HG03558 (cell line): ENCODE data around the gene IGFBP7.

Source experiments
- ATAC-seq: cut with Tn5 transposase; IDR thresholded peaks from one replicate; pipeline ENCODE4 v1.9.1; 2021; ENCODE audit warnings: moderate number of reproducible peaks; ENCODE audit not compliant: unreplicated experiment; ENCODE audit errors: extremely low read depth

Gene IGFBP7, protein sequence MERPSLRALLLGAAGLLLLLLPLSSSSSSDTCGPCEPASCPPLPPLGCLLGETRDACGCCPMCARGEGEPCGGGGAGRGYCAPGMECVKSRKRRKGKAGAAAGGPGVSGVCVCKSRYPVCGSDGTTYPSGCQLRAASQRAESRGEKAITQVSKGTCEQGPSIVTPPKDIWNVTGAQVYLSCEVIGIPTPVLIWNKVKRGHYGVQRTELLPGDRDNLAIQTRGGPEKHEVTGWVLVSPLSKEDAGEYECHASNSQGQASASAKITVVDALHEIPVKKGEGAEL

DNA sequence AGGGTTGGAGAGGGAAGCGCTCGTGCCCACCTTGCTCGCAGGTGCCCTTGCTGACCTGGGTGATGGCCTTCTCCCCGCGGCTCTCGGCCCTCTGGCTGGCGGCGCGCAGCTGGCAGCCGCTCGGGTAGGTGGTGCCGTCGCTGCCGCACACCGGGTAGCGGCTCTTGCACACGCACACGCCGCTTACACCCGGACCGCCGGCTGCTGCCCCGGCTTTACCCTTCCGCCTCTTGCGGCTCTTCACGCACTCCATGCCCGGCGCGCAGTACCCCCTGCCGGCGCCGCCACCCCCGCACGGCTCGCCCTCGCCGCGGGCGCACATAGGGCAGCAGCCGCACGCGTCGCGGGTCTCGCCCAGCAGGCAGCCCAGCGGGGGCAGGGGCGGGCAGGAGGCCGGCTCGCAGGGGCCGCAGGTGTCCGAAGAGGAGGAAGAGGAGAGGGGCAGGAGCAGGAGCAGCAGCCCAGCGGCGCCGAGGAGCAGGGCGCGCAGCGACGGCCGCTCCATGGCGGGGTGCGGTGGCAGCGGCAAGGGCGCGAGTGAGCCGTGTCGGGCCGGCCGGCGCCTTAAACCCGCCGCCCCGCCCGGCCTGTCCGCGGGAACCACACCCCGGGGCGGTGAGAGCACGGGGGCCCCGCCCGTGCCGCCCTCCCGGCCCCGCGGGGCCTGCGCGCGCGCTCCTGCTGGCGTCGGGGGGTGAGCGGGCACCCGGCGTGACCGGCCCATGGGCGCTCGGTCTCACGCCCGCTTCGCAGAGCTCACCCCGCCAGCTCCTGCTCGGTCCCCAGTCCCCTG, at the start of gene IGFBP7:
Gene IGFBP7 (minus strand): TSS at position 539 of the 793 bp plus-strand sequence. CDS start 34 bp downstream, at position 505.
- ATAC-seq, result no peak

DNA sequence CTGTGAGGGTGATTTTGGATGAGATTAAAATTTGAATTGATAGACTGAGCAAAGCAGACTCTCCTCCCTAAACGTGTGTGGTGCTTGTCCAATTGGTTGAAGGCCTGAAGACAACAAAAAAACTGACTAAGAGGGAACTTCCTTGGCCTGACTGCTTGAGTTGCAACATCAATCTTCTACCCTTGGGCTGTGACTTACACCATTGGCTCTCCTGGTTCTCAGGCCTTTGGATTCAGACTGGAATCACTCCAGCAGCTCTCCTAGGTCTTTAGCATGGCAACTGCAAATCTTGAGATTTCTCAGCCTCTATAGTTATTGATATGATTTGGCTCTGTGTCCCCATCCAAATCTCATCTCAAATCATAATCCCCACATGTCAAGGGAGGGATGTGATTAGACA, 49.7 kb upstream of the IGFBP7 start:
- ATAC-seq, result no peak

DNA sequence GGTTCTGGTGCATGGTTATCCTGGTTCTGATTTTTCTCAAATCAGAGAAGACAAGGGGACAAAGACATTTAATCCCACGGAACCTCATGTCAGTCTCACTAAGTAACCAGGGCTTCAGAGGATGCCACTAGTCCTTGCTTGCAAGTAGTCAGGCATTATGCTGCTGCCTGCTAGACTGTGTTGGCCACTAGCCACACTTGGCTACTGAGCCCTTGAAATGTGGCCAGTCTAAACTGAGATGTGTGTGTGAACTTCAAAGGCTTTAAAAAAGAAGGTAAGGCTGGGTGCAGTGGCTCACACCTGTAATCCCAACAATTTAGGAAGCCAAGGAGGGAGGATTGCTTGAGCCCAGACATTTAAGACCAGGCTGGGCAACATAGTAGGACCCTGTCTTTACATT, 48.6 kb upstream of the IGFBP7 start:
- no peak for ATAC-seq

DNA sequence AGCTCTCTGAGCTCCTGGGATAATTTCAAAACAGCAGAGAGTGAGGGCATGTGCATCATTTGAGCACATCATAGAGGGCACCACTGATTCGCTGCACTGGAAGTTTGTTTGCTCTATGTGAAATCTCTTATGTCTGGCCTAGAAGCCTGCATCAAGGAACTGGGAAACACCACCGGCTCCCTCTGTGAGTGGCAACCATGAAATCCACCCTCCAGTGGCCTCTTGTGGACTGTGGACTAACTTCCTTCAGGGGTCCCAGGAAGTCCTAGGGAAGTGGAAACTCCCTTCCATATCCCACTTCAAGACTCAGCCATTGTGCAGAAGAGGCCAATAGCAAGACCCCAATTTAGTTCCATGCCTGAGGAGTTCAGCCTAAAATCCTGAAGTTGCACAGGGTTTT, 48.0 kb upstream of the IGFBP7 start:
- ATAC-seq, result no peak

DNA sequence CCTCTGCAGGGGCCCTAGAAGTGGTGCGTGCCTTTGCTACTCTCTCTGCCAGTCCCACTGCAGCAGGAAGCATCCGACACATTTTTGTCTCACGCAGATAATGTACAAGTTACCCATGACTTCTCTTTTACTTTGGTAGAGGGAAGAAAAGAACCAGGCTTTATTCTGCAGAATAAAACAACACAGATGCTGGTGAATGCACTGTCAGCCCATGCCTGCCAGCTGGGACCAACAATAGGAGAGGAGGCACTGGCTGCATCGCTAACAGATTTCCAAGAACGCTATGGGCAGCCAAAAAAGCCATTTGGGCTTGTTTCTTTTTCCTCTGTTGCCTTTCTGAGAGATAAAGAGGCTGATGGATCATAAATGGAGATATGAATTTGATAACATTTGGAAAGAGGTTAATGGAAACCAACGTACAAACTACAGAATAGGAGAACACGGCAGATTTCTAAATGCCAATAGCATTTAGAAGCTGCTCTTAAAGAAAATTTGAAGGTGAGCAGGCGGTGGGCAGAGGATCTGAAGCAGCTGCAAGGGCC, 47.5 kb upstream of the IGFBP7 start:
- no peak for ATAC-seq

DNA sequence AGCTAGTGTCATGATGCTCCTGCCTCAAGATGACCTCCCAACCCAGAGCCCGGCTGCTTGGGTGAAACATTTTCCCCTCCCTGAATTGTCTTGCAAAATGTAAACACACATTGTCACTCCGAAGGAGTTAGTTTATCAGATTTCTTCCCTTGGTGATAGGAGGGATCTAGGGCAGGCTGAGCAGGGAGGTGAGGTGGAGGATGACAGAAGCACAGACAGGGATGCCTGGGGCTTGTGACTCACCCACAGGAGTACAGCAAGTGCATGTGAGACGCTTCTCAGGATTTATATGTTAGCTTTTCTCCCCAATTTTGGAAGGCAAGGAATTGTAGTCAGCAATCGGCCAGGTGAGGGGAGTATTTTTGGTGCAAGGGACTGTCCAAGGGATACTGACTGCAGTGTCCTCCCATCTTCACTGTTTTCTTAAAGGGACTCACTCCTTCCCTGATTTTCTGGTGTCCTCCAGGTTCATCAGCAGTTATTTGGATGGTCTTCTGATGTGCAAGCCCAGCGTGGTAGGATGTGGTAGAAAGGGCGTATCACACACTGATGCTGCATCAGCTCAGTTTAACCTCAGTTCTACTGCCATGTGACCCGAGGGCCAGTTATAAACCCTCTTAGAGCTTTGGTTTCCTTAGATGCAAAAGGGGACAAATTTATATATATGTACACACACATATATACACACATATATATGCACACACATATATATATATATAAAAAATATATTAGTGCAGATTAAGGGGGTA, 46.2 kb upstream of the IGFBP7 start:
- no peak for ATAC-seq

DNA sequence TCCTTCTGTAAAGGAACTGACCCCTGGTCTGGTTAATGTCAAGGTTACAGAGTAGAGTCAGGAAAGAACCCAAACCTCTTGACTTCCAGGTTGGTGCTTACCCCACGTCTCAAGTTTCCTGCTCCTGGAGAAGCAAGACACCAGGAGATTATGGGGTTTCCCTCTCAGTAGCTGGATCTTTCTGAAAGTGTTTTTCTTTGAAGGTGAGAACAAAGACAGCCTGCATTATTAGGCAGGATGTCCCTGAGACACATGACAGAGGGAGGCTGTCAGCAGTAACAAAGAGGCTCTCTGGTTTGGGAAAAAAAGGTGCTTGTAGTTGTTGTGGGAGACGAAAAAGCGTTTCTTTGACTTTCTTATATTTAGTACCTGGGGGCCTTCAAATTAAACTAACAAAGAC, 44.7 kb upstream of the IGFBP7 start:
- ATAC-seq, result no peak

DNA sequence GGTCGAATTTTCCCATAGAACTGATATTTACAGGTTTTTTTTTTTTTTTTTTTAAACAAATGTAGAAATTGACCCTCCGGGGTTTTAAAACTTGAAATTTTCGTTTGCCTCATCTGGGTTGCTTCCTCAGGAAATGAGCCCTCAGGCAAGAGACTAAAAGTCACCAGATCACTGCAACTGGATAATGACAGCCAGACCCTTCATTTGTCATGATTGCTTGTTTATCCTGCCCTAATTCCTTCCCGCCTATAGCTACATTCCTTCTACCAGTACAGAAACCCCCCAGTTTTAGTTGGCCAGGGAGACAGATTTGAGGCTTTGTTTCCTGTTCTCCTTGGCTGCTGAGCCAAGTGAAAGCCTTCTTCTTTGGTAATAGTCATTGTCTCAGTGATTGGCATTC, 44.0 kb upstream of the IGFBP7 start:
- no peak for ATAC-seq

DNA sequence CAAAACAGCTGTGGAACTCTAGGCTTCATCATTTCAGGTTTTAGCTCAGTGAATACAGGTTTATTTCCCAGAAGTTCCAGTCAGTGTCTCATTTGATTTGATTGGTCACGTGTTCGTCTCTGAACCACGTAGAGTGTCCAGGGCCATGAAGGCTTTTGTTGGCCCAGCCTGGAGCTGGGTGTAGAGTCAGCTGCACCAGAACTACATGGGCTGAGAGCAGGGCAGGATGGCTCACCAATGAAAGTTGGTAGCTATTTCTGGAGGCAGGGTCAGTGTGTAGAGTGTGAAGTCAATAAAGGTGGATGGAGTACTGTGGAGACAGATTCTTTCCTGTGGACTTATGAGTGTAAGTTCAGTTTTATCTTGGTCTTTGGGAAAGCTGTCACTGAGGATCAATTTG, 43.0 kb upstream of the IGFBP7 start:
- no peak for ATAC-seq

DNA sequence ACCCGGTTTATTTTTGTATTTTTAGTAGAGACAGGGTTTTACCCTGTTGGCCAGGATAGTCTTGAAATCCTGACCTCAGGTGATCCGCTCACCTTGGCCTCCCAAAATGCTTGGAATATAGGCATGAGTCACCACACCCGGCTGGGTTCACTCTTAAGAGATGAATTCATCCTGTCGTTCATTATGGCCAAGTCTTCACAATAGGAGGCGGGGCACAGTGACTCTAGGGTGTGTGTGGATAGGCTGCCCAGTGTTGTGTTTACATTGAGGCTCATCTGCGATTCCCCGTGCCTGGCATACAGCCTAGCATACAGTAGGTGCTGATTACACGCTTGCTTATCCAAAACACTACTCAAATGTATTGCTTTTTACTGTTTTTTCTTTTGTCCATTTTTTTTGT, 41.3 kb upstream of the IGFBP7 start:
- ATAC-seq, result no peak

DNA sequence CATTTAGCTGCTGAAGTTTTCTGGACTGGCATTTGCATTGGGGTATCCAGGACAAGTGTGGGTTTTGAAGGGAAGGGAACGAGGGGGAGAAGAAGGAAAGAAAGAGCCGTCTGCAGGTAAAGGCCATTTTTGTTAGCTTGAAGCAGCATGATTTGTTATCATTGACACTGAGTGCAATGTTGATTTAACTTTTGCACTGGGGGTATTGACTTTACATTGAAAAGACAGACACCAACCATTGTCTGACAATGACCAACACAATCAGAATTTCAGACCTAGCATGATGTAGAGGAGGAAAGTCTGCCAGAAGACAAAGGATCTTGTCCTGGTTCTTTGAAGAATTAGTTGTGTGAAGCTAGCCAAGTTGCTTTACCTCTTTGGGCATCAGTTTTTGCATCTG, 39.6 kb upstream of the IGFBP7 start:
- no peak for ATAC-seq

DNA sequence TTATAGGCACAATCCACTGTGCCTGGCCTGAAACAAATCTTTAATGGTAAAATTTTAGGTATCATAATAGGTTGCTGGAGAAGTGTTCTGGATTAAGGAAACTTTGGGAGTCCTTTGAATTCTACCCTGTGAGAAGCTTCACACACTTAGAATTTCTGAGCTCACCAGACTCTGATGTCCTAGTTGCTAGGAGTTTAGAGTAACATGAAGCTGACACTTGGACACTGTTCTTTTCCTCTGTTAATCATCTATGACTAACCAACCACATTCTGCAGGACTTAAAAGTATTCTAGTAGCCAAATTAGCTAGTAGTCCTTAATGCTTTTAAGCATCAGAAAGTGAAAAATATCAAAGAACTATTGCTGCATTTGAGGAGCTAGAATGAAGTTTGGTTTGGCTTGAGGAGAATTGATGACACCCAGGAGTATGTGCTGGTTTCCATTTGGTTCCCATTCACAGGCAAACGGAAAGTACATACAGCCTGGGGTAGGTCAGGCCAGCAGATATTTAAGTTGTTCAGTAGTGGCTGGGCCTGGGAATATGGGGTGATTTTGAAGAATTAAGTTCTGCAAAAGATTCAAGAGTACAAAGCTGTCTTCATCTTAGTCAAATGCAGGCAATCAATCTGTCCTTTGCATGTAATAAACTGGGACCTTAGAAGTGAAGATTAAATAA, 38.8 kb upstream of the IGFBP7 start:
- ATAC-seq, result no peak

DNA sequence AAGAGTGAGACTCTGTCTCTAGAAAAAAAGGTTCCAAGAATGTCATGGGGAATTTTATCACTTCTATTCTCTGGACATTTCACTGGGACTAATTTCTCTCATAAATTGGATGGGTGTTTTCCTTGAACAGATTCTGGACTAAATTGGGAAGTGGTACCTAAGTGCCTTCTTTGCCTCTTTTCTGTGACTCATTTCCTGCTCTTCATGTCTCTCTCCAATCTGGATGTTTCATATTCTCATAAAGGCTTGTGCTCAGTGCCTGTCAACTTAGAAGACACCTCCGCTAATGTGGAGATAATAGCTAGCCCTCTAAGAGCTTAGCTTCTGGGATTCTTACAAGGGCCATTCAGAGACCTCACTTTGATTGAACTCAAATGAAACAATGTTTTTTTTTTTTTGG, 38.0 kb upstream of the IGFBP7 start:
- no peak for ATAC-seq

DNA sequence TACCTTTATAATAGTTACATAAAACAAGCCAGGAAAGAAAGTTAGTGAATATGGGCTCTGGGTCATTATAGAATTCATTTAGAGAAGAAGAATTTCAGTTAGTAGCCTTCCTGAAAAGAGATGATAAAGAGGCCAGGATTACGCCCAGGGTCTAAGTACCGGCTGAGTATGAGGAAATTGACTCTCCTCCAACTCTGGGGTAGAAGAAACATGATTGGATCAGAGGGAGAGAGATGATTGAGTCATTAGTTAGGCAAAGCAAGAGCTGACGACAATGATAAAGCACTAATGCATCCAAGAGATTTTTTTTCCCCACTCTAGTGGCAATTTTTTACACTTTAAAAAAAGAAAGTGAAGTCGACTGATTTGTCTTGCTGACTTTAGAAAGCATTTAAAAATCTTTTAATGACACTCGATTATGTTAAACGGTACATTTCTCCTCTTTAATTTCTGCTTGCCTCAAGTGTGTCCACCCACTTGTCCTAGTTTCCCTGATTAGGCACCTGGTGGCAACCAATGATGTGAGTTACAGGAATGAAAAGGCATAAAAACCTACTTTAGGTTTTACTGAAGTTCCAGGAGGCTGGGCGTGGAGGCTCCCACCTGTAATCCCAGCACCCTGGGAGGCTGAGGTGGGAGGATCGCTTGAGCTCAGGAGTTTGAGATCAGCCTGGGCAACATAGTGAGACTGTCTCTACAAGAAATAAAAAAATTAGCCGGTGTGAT, 37.3 kb upstream of the IGFBP7 start:
- ATAC-seq, result no peak

DNA sequence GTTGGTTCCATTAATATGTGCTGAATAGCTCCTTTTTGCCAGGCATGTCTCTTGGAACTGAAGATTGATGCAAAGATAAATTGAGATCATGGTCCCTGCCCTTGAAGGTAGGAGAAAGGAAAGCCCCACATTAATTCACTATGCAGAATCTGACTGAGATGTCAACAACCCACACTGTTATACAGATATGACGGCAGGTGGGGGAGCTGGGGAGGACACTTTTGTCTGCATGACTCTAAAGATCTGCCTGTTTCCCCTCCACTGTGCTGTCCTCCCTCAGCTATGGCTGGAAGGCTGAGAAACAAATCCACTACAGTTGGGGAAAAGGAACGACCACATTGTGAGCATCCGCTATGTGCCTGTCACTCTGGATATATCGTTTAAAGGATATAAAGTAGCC, 36.3 kb upstream of the IGFBP7 start:
- ATAC-seq, result no peak

DNA sequence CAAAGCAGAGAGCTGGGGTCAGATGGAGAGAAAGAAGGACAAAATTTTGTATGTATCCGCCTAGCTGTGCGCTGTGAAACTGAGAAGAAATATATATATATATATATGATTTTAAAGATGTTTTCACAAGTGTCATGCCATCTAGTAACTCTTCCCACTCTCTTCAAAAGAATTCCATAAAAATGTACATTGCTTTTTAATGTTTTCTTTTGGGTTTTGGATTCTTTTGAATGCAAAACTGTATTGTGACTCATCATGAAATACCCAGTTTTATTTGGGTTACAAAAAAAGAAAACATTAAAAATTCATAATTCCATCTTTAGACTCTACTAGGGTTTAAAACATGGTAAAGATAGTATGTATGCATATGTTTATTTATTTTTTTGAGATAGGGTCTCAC, 34.3 kb upstream of the IGFBP7 start:
- ATAC-seq, result no peak

DNA sequence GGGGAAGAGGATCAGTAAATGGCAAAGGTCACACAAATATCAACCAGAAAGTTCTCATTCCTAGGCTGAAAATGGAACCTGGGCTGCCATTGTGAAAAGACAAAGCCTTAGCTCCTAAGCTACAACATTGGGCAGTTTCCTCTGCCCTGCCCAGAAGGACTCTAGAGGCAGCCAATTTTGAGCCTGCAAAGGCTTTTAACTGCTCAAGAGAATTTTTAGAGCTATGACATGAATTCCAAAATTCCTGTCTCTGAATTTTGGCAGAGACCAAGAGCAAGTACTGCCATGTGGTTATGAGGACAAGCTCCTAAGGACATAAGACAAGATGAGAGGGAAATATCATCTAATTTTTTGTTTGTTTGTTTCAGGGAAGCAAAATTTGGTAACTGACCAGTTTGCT, 29.6 kb upstream of the IGFBP7 start:
- no peak for ATAC-seq

DNA sequence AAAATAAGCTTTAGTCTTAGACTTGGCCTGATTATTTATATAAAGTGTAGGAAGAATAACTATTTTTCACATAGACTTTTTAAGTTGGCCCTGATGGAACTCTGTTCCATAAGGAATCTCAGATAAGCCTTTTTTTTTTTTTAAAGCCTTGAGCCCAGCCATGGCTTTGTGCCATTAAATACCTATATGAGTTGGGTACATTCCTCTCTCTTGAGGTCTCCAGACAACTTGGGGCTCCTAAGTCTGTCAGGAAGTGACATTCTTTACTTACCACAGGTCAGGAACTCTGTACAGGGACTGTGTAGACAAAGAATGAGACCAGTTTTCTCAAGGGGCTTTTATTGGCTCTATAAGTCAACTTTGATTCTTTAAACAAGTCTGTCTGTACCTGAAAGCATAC, 27.1 kb upstream of the IGFBP7 start:
- no peak for ATAC-seq

DNA sequence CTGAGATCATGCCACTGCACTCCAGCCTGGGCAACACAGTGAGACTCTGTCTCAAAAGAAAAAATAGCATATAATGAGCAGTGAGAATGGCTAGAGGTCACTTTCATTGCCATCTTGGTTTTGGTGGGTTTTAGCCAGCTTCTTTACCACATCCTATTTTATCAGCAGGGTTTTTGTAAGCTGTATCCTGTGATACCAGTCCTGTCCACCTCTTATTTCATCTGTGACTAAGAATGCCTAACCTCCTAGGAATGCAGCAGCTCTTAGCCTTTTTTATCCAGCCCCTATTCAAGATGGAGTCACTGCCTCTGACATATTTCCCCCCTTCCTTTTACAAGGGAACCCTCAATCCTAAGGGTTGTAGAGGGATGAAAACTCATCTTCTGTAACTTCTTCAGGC, 26.1 kb upstream of the IGFBP7 start:
- ATAC-seq, result no peak

DNA sequence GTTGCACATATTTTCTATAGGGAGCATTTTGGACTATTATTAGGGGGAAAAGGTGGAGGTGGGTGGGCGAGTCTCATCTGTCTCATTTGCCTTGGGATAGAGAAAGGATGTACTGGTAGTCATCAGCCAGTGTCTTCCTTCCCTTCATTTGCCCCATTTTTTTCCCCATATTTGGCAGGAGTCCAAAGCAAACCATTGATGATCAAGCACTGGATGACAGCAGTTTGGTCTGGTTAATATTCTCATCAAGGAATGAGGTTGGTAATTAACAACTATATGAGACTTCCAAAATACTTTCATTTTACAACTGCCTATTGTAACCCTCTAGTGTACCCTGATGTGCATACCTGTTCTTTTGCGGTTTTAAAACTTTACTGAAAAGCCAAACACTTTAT, 22.6 kb upstream of the IGFBP7 start:
- ATAC-seq, result no peak
